Mesendoderm (in vitro differentiated cells): ENCODE measurements around the gene TCFL5.
A peak's percentile ranks its signal among the peaks of the same experiment; 100 is the strongest.

ENCODE experiments used
- DNase-seq: peaks from one replicate; pipeline ENCODE4 v3.0.0; 2013
- H2AK5ac ChIP-seq: 2 replicates; pipeline ENCODE4 v1.6.1; 2013; ENCODE audit warnings: low read length, inconsistent platforms
- H2BK120ac ChIP-seq: 2 replicates; pipeline ENCODE4 v1.6.1; 2013; ENCODE audit warnings: low read depth, mild to moderate bottlenecking, low read length, moderate library complexity, mixed read lengths
- H2BK15ac ChIP-seq: replicated peaks from 2 replicates; pipeline ENCODE4 v1.6.1; 2013; ENCODE audit warnings: low read depth, mild to moderate bottlenecking, moderate library complexity
- H2BK5ac ChIP-seq: 2 replicates; pipeline ENCODE4 v1.6.1; 2013; ENCODE audit warnings: low read length, inconsistent platforms
- H3K18ac ChIP-seq: 2 replicates; pipeline ENCODE4 v1.6.1; 2013; ENCODE audit warnings: mild to moderate bottlenecking, low read length, mixed read lengths
- H3K23ac ChIP-seq: one replicate; pipeline ENCODE4 v1.6.1; 2013; ENCODE audit warnings: low read length
- H3K27ac ChIP-seq: 2 replicates; pipeline ENCODE4 v1.5.1; 2013; ENCODE audit warnings: low read depth, mild to moderate bottlenecking, inconsistent platforms, low read length, moderate library complexity
- H3K27me3 ChIP-seq: 2 replicates; pipeline ENCODE4 v1.6.1; 2013; ENCODE audit warnings: low read length, control low read depth, mild to moderate bottlenecking, inconsistent platforms; ENCODE audit not compliant: insufficient read depth, poor library complexity
- H3K36me3 ChIP-seq: 2 replicates; pipeline ENCODE4 v1.6.1; 2013; ENCODE audit warnings: low read length, inconsistent platforms; ENCODE audit not compliant: control insufficient read depth, insufficient read depth
- H3K4ac ChIP-seq: one replicate; pipeline ENCODE4 v1.6.1; 2013; ENCODE audit warnings: low read depth, mild to moderate bottlenecking, low read length, moderate library complexity
- H3K4me1 ChIP-seq: 2 replicates; pipeline ENCODE4 v1.6.1; 2013; ENCODE audit warnings: low read depth, low read length, inconsistent platforms; ENCODE audit not compliant: control insufficient read depth
- H3K4me2 ChIP-seq: 2 replicates; pipeline ENCODE4 v1.6.1; 2013; ENCODE audit warnings: low read length
- H3K4me3 ChIP-seq: 2 replicates; pipeline ENCODE4 v1.5.1; 2013; ENCODE audit warnings: mild to moderate bottlenecking, low read length
- H3K56ac ChIP-seq: one replicate; pipeline ENCODE4 v1.6.1; 2013; ENCODE audit warnings: low read length
- H3K79me1 ChIP-seq: 2 replicates; pipeline ENCODE4 v1.6.1; 2013; ENCODE audit warnings: low read length, inconsistent platforms
- H3K79me2 ChIP-seq: 2 replicates; pipeline ENCODE4 v1.6.1; 2013; ENCODE audit warnings: mild to moderate bottlenecking, low read length; ENCODE audit not compliant: control insufficient read depth, insufficient read depth
- H3K9ac ChIP-seq: 2 replicates; pipeline ENCODE4 v1.6.1; 2013; ENCODE audit warnings: low read length, inconsistent platforms
- H4K5ac ChIP-seq: one replicate; pipeline ENCODE4 v1.6.1; 2013; ENCODE audit warnings: low read length
- H4K8ac ChIP-seq: one replicate; pipeline ENCODE4 v1.6.1; 2013; ENCODE audit warnings: low read depth, mild to moderate bottlenecking, control low read depth, low read length, moderate library complexity
- WGBS: extraction: QIAGEN DNeasy Blood & Tissue Kit; methylation state at CpG from one replicate; pipeline ENCODE4 v1.1.7; 2013; ENCODE audit warnings: low lambda C conversion rate, missing lambda C conversion rate; ENCODE audit not compliant: insufficient coverage; ENCODE audit errors: extremely low coverage; 5-methylcytosine and 5-hydroxymethylcytosine counted together

Gene TCFL5

GRCh38 chr20:62832212-62832922, 29.3 kb downstream of the TCFL5 start:
- Histone ChIP-seq H3K4me3 (no peak overlapping the region), H3K79me1 (no peaks in the 10 kb centered on the region), H3K36me3 (peaks cover 2% of the 10 kb centered on the region), H3K4me2 (no peak overlapping the region), H2BK5ac (no peak overlapping the region), H2BK15ac (no peak overlapping the region), H4K5ac (no peak overlapping the region), H3K23ac (no peak overlapping the region), H2AK5ac (no peak overlapping the region), H4K8ac (no peak overlapping the region), H3K9ac (no peak overlapping the region), H3K27ac (no peak overlapping the region), H2BK120ac (no peak overlapping the region), H3K79me2 (no peaks in the 10 kb centered on the region), H3K27me3 (no peaks in the 10 kb centered on the region), H3K56ac (peak overlapping the region; percentile 20), H3K4me1 (no peaks in the 10 kb centered on the region), H3K4ac (no peak overlapping the region), H3K18ac (no peak overlapping the region)
- WGBS = no CpG with 5 or more reads among the region's 22 CpGs
- peak; percentile 31 for DNase-seq

- Histone ChIP-seq H4K8ac (no peak overlapping the region), H3K79me2 (no peaks in the 10 kb centered on the region), H3K4me2 (no peak overlapping the region), H2BK15ac (no peak overlapping the region), H3K9ac (no peak overlapping the region), H3K18ac (no peak overlapping the region), H3K4ac (no peak overlapping the region), H4K5ac (no peak overlapping the region), H2AK5ac (no peak overlapping the region), H3K56ac (no peak overlapping the region), H3K4me1 (no peaks in the 10 kb centered on the region), H3K27ac (no peak overlapping the region), H3K4me3 (no peak overlapping the region), H2BK5ac (no peak overlapping the region), H3K27me3 (no peaks in the 10 kb centered on the region), H3K79me1 (no peaks in the 10 kb centered on the region), H2BK120ac (no peak overlapping the region), H3K36me3 (peaks cover 2% of the 10 kb centered on the region), H3K23ac (no peak overlapping the region)
- no peak for DNase-seq
- WGBS = no CpG with 5 or more reads among the region's 10 CpGs
These were observed 29.8 kb downstream of the TCFL5 start for GRCh38 chr20:62831854-62832211.

GRCh38 chr20:62831361-62831788, 30.2 kb downstream of the TCFL5 start:
- Histone ChIP-seq H3K23ac (no peak overlapping the region), H3K79me1 (no peaks in the 10 kb centered on the region), H3K4me1 (no peaks in the 10 kb centered on the region), H3K9ac (no peak overlapping the region), H3K56ac (no peak overlapping the region), H3K4me3 (no peak overlapping the region), H2BK5ac (no peak overlapping the region), H2BK15ac (no peak overlapping the region), H2AK5ac (no peak overlapping the region), H3K27me3 (no peaks in the 10 kb centered on the region), H3K27ac (no peak overlapping the region), H4K8ac (no peak overlapping the region), H3K18ac (no peak overlapping the region), H3K79me2 (no peaks in the 10 kb centered on the region), H2BK120ac (no peak overlapping the region), H3K4me2 (no peak overlapping the region), H4K5ac (no peak overlapping the region), H3K36me3 (peaks cover 2% of the 10 kb centered on the region), H3K4ac (no peak overlapping the region)
- WGBS = no CpG with 5 or more reads among the region's 10 CpGs
- DNase-seq = no peak

- no peaks in the 10 kb centered on the region for H3K79me1 ChIP-seq
- no peak overlapping the region for H2BK15ac ChIP-seq
- no peak overlapping the region for H3K4me3 ChIP-seq
- H3K4me2 ChIP-seq = no peak overlapping the region
- H3K4me1 ChIP-seq = no peaks in the 10 kb centered on the region
- H2BK5ac ChIP-seq = no peak overlapping the region
- no peak overlapping the region for H3K9ac ChIP-seq
- H3K36me3 ChIP-seq = peaks cover 2% of the 10 kb centered on the region
- no peaks in the 10 kb centered on the region for H3K27me3 ChIP-seq
- no peak overlapping the region for H4K5ac ChIP-seq
- no CpG with 5 or more reads among the region's 22 CpGs for WGBS
- DNase-seq = no peak
- no peak overlapping the region for H3K18ac ChIP-seq
- H4K8ac ChIP-seq = no peak overlapping the region
- H3K4ac ChIP-seq = no peak overlapping the region
- H2AK5ac ChIP-seq = no peak overlapping the region
- H3K23ac ChIP-seq = no peak overlapping the region
- H3K56ac ChIP-seq = no peak overlapping the region
- H2BK120ac ChIP-seq = no peak overlapping the region
- no peak overlapping the region for H3K27ac ChIP-seq
- H3K79me2 ChIP-seq = no peaks in the 10 kb centered on the region
These were observed 30.8 kb downstream of the TCFL5 start for GRCh38 chr20:62830821-62831220.

GRCh38 chr20:62830251-62830650, 31.4 kb downstream of the TCFL5 start:
- Histone ChIP-seq H3K79me1 (no peaks in the 10 kb centered on the region), H3K9ac (no peak overlapping the region), H3K27ac (no peak overlapping the region), H4K8ac (no peak overlapping the region), H3K4ac (no peak overlapping the region), H4K5ac (no peak overlapping the region), H2BK120ac (no peak overlapping the region), H3K36me3 (peaks cover 2% of the 10 kb centered on the region), H3K56ac (no peak overlapping the region), H3K27me3 (no peaks in the 10 kb centered on the region), H2BK5ac (no peak overlapping the region), H3K79me2 (no peaks in the 10 kb centered on the region), H2BK15ac (no peak overlapping the region), H3K4me2 (no peak overlapping the region), H3K4me3 (no peak overlapping the region), H3K18ac (no peak overlapping the region), H3K23ac (no peak overlapping the region), H3K4me1 (no peaks in the 10 kb centered on the region), H2AK5ac (no peak overlapping the region)
- WGBS = no CpG with 5 or more reads among the region's 14 CpGs
- no peak for DNase-seq
